HEK293 (cell line): ENCODE results near the gene RACK1.

Experiments
- GLI2 ChIP-seq: fragments of 450-650 bp; formaldehyde crosslinking; IDR thresholded peaks from 2 replicates; pipeline ENCODE4; 2017; ENCODE audit warnings: missing biosample characterization, missing genetic modification characterization, low read depth, borderline replicate concordance
- KLF1 ChIP-seq: fragments of 450-650 bp; formaldehyde crosslinking; IDR thresholded peaks from 2 replicates; pipeline ENCODE4 v1.5.1; 2016; ENCODE audit warnings: missing biosample characterization, missing genetic modification characterization
- KLF9 ChIP-seq: fragments of 450-650 bp; formaldehyde crosslinking; IDR thresholded peaks from 2 replicates; pipeline ENCODE4 v1.5.1; 2016; ENCODE audit warnings: missing biosample characterization, missing genetic modification characterization, low read depth
- REST ChIP-seq: fragments of 450-650 bp; formaldehyde crosslinking; IDR thresholded peaks from 2 replicates; pipeline ENCODE4 v1.5.1; 2016; ENCODE audit warnings: missing biosample characterization, missing genetic modification characterization
- TCF7L2 ChIP-seq: IDR thresholded peaks from 2 replicates; pipeline ENCODE4 v1.6.1; 2011; ENCODE audit warnings: low read depth, mild to moderate bottlenecking, inconsistent platforms, low read length, moderate library complexity, borderline replicate concordance
- ZFP37 ChIP-seq: fragments of 450-650 bp; formaldehyde crosslinking; IDR thresholded peaks from 2 replicates; pipeline ENCODE4 v1.5.1; 2016; ENCODE audit warnings: missing biosample characterization, missing genetic modification characterization
- ZNF138 ChIP-seq: fragments of 450-650 bp; formaldehyde crosslinking; IDR thresholded peaks from 2 replicates; pipeline ENCODE4 v1.5.1; 2016; ENCODE audit warnings: missing biosample characterization, missing genetic modification characterization, borderline replicate concordance
- ZNF175 ChIP-seq: fragments of 450-650 bp; formaldehyde crosslinking; IDR thresholded peaks from 2 replicates; pipeline ENCODE4 v1.5.1; 2016; ENCODE audit warnings: missing biosample characterization, missing genetic modification characterization
- ZNF19 ChIP-seq: fragments of 450-650 bp; formaldehyde crosslinking; IDR thresholded peaks from 2 replicates; pipeline ENCODE4; 2016; ENCODE audit warnings: missing biosample characterization, missing genetic modification characterization, low read depth
- ZNF23 ChIP-seq: fragments of 450-650 bp; formaldehyde crosslinking; IDR thresholded peaks from 2 replicates; pipeline ENCODE4 v1.5.1; 2016; ENCODE audit warnings: missing biosample characterization, missing genetic modification characterization, borderline replicate concordance
- ZNF280D ChIP-seq: fragments of 450-650 bp; formaldehyde crosslinking; IDR thresholded peaks from 2 replicates; pipeline ENCODE4 v1.5.1; 2016; ENCODE audit warnings: missing biosample characterization, missing genetic modification characterization
- ZNF341 ChIP-seq: fragments of 450-650 bp; formaldehyde crosslinking; IDR thresholded peaks from 2 replicates; pipeline ENCODE4; 2016; ENCODE audit warnings: low read depth, missing biosample characterization, missing genetic modification characterization
- ZNF350 ChIP-seq: fragments of 450-650 bp; formaldehyde crosslinking; IDR thresholded peaks from 2 replicates; pipeline ENCODE4 v1.5.0; 2017; ENCODE audit warnings: missing biosample characterization, mild to moderate bottlenecking, missing genetic modification characterization
- ZNF391 ChIP-seq: fragments of 450-650 bp; formaldehyde crosslinking; IDR thresholded peaks from 2 replicates; pipeline ENCODE4 v1.5.1; 2016; ENCODE audit warnings: low read depth, missing biosample characterization, missing genetic modification characterization, borderline replicate concordance
- ZNF433 ChIP-seq: fragments of 450-650 bp; formaldehyde crosslinking; IDR thresholded peaks from 2 replicates; pipeline ENCODE4 v1.5.1; 2016; ENCODE audit warnings: missing biosample characterization, missing genetic modification characterization, low read depth
- ZNF510 ChIP-seq: fragments of 450-650 bp; formaldehyde crosslinking; IDR thresholded peaks from 2 replicates; pipeline ENCODE4 v1.5.1; 2018; ENCODE audit warnings: mild to moderate bottlenecking, missing genetic modification characterization, missing biosample characterization; ENCODE audit not compliant: insufficient replicate concordance
- ZNF626 ChIP-seq: fragments of 450-650 bp; sonication (Bioruptor Pico); formaldehyde crosslinking; IDR thresholded peaks from 2 replicates; pipeline ENCODE4 v1.5.1; 2018; ENCODE audit warnings: missing biosample characterization, missing genetic modification characterization, inconsistent platforms
- ZNF670 ChIP-seq: fragments of 450-650 bp; formaldehyde crosslinking; IDR thresholded peaks from 2 replicates; pipeline ENCODE4 v1.5.1; 2016; ENCODE audit warnings: missing biosample characterization, missing genetic modification characterization, low read depth
- ZNF677 ChIP-seq: fragments of 450-650 bp; IDR thresholded peaks from 2 replicates; pipeline ENCODE4 v1.5.0; 2018; ENCODE audit warnings: missing biosample characterization, mild to moderate bottlenecking, missing genetic modification characterization, moderate library complexity
- ZNF792 ChIP-seq: fragments of 450-650 bp; formaldehyde crosslinking; IDR thresholded peaks from 2 replicates; pipeline ENCODE4 v1.5.1; 2016; ENCODE audit warnings: missing biosample characterization, missing genetic modification characterization
- ZSCAN16 ChIP-seq: fragments of 450-650 bp; formaldehyde crosslinking; IDR thresholded peaks from 2 replicates; pipeline ENCODE4 v1.5.1; 2016; ENCODE audit warnings: missing biosample characterization, missing genetic modification characterization
- ZSCAN30 ChIP-seq: fragments of 450-650 bp; IDR thresholded peaks from 2 replicates; pipeline ENCODE4 v1.5.1; 2018; ENCODE audit warnings: missing biosample characterization, mild to moderate bottlenecking, missing genetic modification characterization, moderate library complexity
- TF ChIP-seq, protein P1 (sequence below): fragments of 450-650 bp; formaldehyde crosslinking; IDR thresholded peaks from 2 replicates; pipeline ENCODE4 v1.5.1; 2016; ENCODE audit warnings: missing biosample characterization, missing genetic modification characterization, borderline replicate concordance
- TF ChIP-seq, protein P2 (sequence below): fragments of 450-650 bp; formaldehyde crosslinking; IDR thresholded peaks from 2 replicates; pipeline ENCODE4 v1.5.1; 2017; ENCODE audit warnings: missing biosample characterization, missing genetic modification characterization

The RACK1 gene

GRCh38 chr5:181187500-181188213 is 56.0 kb downstream of the RACK1 start (continued):
- TF ChIP-seq ZNF280D (0 out of 2 replicates have a peak, but pooled peaks have one; percentile 6), REST (tag by site-specific recombination) (peak; percentile 90), KLF1 (tag by site-specific recombination) (0 out of 2 replicates have a peak, but pooled peaks have one; percentile 50), ZSCAN16 (tag by site-specific recombination) (no peak; the same call in 1 of the 2 replicates), ZNF175 (tag by site-specific recombination) (no peak), KLF9 (tag by site-specific recombination) (peak; percentile 83), ZNF792 (tag by site-specific recombination) (no peak), ZNF23 (no peak), ZNF391 (no peak), ZNF341 (tag by site-specific recombination) (no peak), ZFP37 (tag by site-specific recombination) (peak; percentile 82; the same call in 1 of the 2 replicates), ZNF670 (tag by site-specific recombination) (no peak), GLI2 (tag by site-specific recombination) (no peak), ZNF626 (tag by site-specific recombination) (no peak), ZSCAN30 (tag by site-specific recombination) (peak; percentile 98), ZNF19 (tag by site-specific recombination) (no peak), ZNF350 (tag by site-specific recombination) (no peak), ZNF138 (tag by site-specific recombination) (no peak), ZNF433 (tag by site-specific recombination) (no peak), ZNF677 (tag by site-specific recombination) (0 out of 2 replicates have a peak, but pooled peaks have one; percentile 50), ZNF510 (tag by site-specific recombination) (peak; percentile 46), TCF7L2 (no peak)
- TF ChIP-seq, protein P1, sequence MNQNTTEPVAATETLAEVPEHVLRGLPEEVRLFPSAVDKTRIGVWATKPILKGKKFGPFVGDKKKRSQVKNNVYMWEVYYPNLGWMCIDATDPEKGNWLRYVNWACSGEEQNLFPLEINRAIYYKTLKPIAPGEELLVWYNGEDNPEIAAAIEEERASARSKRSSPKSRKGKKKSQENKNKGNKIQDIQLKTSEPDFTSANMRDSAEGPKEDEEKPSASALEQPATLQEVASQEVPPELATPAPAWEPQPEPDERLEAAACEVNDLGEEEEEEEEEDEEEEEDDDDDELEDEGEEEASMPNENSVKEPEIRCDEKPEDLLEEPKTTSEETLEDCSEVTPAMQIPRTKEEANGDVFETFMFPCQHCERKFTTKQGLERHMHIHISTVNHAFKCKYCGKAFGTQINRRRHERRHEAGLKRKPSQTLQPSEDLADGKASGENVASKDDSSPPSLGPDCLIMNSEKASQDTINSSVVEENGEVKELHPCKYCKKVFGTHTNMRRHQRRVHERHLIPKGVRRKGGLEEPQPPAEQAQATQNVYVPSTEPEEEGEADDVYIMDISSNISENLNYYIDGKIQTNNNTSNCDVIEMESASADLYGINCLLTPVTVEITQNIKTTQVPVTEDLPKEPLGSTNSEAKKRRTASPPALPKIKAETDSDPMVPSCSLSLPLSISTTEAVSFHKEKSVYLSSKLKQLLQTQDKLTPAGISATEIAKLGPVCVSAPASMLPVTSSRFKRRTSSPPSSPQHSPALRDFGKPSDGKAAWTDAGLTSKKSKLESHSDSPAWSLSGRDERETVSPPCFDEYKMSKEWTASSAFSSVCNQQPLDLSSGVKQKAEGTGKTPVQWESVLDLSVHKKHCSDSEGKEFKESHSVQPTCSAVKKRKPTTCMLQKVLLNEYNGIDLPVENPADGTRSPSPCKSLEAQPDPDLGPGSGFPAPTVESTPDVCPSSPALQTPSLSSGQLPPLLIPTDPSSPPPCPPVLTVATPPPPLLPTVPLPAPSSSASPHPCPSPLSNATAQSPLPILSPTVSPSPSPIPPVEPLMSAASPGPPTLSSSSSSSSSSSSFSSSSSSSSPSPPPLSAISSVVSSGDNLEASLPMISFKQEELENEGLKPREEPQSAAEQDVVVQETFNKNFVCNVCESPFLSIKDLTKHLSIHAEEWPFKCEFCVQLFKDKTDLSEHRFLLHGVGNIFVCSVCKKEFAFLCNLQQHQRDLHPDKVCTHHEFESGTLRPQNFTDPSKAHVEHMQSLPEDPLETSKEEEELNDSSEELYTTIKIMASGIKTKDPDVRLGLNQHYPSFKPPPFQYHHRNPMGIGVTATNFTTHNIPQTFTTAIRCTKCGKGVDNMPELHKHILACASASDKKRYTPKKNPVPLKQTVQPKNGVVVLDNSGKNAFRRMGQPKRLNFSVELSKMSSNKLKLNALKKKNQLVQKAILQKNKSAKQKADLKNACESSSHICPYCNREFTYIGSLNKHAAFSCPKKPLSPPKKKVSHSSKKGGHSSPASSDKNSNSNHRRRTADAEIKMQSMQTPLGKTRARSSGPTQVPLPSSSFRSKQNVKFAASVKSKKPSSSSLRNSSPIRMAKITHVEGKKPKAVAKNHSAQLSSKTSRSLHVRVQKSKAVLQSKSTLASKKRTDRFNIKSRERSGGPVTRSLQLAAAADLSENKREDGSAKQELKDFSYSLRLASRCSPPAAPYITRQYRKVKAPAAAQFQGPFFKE (tag by site-specific recombination): no peak
- TF ChIP-seq, protein P2, sequence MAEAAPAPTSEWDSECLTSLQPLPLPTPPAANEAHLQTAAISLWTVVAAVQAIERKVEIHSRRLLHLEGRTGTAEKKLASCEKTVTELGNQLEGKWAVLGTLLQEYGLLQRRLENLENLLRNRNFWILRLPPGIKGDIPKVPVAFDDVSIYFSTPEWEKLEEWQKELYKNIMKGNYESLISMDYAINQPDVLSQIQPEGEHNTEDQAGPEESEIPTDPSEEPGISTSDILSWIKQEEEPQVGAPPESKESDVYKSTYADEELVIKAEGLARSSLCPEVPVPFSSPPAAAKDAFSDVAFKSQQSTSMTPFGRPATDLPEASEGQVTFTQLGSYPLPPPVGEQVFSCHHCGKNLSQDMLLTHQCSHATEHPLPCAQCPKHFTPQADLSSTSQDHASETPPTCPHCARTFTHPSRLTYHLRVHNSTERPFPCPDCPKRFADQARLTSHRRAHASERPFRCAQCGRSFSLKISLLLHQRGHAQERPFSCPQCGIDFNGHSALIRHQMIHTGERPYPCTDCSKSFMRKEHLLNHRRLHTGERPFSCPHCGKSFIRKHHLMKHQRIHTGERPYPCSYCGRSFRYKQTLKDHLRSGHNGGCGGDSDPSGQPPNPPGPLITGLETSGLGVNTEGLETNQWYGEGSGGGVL (tag by site-specific recombination): no peak
